ENCODE results near the gene PTGES3. TPM values are rescaled to one million over a fixed set of nuclear protein-coding genes. Genes with fewer than 3 reads are reported as not detected.
A peak's percentile ranks its signal among the peaks of the same experiment; 100 is the strongest.

PTGES3 gene
- total RNA-seq, 1 donor = 96.7 TPM

DNA sequence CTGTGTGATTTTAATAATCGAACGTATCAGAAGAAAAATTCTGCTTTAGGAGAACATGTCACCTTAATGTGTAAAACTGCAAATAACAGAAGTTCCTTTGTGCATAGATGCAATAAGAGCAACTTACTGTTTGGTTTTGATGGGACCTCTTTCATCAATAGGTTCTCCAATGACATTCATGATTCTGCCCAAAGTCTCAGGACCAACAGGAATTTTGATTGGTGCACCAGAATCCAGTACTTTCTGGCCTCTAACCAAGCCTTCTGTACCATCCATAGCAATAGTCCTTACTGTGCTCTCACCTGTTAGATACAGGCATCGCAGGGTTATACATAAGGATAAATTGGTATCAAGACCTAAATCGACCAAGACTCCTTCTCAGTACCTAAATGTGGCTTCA, 43.4 kb downstream of the PTGES3 start:
- TF ChIP-seq CTCF (IDR thresholded peaks at IDR 0.05; ENCODE audit: insufficient read depth, low read depth, low read length) = no peak
- no peak for DNase-seq (ENCODE audit: low read depth)
- peak overlapping the region; percentile 84 for H3K4me3 ChIP-seq (ENCODE audit: low read depth, low read length)

- TF ChIP-seq CTCF (IDR thresholded peaks at IDR 0.05; ENCODE audit: insufficient read depth, low read depth, low read length) = no peak
- no peak overlapping the region for H3K4me3 ChIP-seq (ENCODE audit: low read depth, low read length)
- DNase-seq (ENCODE audit: low read depth) = no peak
Measured at GRCh38 chr12:56641219-56641618, 46.9 kb downstream of the PTGES3 start.

GRCh38 chr12:56637621-56638020, 50.5 kb downstream of the PTGES3 start:
- DNase-seq (ENCODE audit: low read depth) = no peak
- no peak for TF ChIP-seq CTCF (IDR thresholded peaks at IDR 0.05; ENCODE audit: insufficient read depth, low read depth, low read length)

DNA sequence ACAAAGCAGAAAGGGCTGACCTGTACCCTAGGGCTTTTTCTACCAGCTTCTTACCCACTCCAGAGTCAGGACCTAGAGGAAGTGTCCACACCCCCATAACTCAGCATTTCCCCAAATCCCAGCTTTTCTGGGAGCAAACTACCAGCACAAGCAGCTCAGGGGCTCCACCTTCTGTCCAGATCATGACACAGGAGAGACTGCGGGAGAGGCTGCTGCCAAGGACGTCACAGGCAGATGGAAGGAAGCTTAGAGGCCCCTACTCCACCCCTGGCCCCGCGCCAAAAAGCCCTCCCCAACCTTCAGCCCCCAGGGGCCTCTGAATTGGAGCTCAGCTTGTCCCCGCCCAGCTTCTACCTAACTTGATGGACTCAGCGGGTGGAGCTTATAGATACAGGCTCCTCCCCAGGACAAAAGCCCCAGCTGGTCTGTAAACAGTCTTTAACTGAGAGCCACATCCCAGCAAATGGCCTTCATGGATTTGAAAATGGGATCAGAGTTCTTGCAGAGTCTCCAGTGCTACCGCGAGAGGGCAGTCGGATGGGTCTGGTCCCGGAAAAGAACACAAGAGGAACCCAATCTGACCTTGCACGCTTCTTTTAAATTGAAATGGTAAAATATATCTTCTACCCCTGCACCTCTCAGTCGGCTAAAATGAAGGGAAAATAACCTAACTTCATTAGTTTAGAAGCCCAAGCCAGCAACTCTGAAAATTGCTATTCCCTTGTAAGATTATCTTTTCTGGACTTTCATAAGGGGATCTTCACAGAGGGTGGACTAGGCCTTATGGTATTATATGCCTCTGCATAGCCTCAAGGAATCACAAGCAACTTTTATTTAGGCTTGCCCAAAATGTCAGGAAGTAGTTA, 51.2 kb downstream of the PTGES3 start:
- peak; percentile 100 for DNase-seq (ENCODE audit: low read depth)
- peak overlapping the region; percentile 85 for H3K4me3 ChIP-seq (ENCODE audit: low read depth, low read length)
- TF ChIP-seq CTCF (IDR thresholded peaks at IDR 0.05; ENCODE audit: insufficient read depth, low read depth, low read length) = peak; percentile 66

More at GRCh38 chr12:56637621-56638020, 50.5 kb downstream of the PTGES3 start:
- H3K4me3 ChIP-seq (ENCODE audit: low read depth, low read length) = no peak overlapping the region

GRCh38 chr12:56635806-56636674, 52.0 kb downstream of the PTGES3 start:
- no peak for TF ChIP-seq CTCF (IDR thresholded peaks at IDR 0.05; ENCODE audit: insufficient read depth, low read depth, low read length)
- H3K4me3 ChIP-seq (ENCODE audit: low read depth, low read length) = peak overlapping the region; percentile 85
- peak; percentile 88 for DNase-seq (ENCODE audit: low read depth)

GRCh38 chr12:56634837-56635791, 53.0 kb downstream of the PTGES3 start:
- peak; percentile 68 for TF ChIP-seq CTCF (IDR thresholded peaks at IDR 0.05; ENCODE audit: insufficient read depth, low read depth, low read length)
- peak overlapping the region; percentile 85 for H3K4me3 ChIP-seq (ENCODE audit: low read depth, low read length)

More at GRCh38 chr12:56634837-56635791, 53.0 kb downstream of the PTGES3 start:
- DNase-seq (ENCODE audit: low read depth) = peak; percentile 91
